SK-N-MC (cell line): Measurements from ENCODE around the gene EFCC1.

ENCODE experiments used
- DNase-seq: peaks from one replicate; pipeline ENCODE4 v3.0.0-alpha.2; 2011; ENCODE audit warnings: low read depth, low spot score
- H3K27ac ChIP-seq: fragments of 200-600 bp; sonication (generic); 2 replicates; pipeline ENCODE4 v1.5.1; 2016; ENCODE audit warnings: mixed run types
- H3K36me3 ChIP-seq: fragments of 200-600 bp; sonication (generic); 2 replicates; pipeline ENCODE4 v1.6.1; 2017; ENCODE audit warnings: antibody characterized with exemption, low read length, mixed read lengths; ENCODE audit not compliant: insufficient read depth
- H3K4me3 ChIP-seq: fragments of 200-600 bp; sonication (generic); 2 replicates; pipeline ENCODE4 v1.5.1; 2016
- H3K9ac ChIP-seq: fragments of 200-600 bp; sonication (generic); 2 replicates; pipeline ENCODE4 v1.8.0; 2017; ENCODE audit warnings: mixed run types, mixed read lengths; ENCODE audit not compliant: insufficient read length
- H3K9me3 ChIP-seq: fragments of 200-600 bp; sonication (generic); 2 replicates; pipeline ENCODE4 v1.6.1; 2017; ENCODE audit warnings: low read depth, mild to moderate bottlenecking, antibody characterized with exemption, low read length, moderate library complexity, mixed read lengths
- EZH2 ChIP-seq: fragments of 200-600 bp; sonication (generic); IDR thresholded peaks from one replicate; pipeline ENCODE4 v1.6.1; 2017; ENCODE audit warnings: antibody characterized with exemption
- FOXP2 ChIP-seq: optimal IDR thresholded peaks from 2 replicates; pipeline ENCODE3; 2011; ENCODE audit warnings: mild to moderate bottlenecking, moderate library complexity; ENCODE audit not compliant: insufficient read depth; ENCODE audit errors: extremely low read length, control extremely low read depth
- POLR2AphosphoS5 ChIP-seq: IDR thresholded peaks from 2 replicates; pipeline ENCODE4 v1.6.1; 2012; ENCODE audit warnings: mild to moderate bottlenecking, low read depth, low read length, borderline replicate concordance

Gene EFCC1

DNA sequence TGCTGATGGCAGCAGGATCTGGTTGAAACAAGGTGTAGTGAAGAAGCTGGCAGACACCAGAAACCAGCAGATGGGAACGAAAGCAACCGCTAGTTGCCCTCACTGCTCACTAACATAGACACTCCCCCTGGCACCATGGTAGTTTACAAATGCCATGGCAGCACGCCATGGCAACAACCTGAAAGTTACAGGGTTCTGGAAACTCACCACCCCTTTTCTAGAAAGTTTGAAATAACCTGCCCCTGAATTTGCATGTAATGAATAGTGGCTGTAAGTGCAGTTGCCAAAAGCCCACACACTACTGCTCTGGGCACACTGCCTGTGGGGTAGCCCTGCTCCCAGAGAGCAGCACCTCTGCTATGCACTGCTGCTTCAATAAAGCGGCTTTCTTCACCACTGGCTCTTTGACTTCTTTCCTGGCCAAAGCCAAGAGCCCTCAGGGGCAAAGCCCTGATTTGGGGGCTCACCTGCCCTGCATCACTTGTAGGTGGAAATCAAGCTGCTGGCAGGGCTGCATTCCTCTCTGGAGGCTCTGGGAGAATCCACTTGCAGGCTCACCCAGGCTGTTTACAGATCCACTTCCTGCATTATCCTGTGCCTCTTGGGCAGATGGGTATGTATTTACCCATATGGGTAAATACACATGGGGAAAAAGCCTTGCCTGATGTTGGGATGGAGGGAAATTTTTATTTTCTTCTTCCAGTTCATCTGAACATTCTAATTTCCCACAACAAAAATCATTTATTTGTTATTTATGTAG lies 57.5 kb downstream of the EFCC1 start:
- Histone ChIP-seq H3K9me3 (no peaks in the 10 kb centered on the region), H3K27ac (no peak overlapping the region), H3K4me3 (no peak overlapping the region), H3K9ac (no peak overlapping the region), H3K36me3 (no peaks in the 10 kb centered on the region)
- TF ChIP-seq FOXP2 (no peak), POLR2AphosphoS5 (no peak), EZH2 (no peak)
- no peak for DNase-seq

DNA sequence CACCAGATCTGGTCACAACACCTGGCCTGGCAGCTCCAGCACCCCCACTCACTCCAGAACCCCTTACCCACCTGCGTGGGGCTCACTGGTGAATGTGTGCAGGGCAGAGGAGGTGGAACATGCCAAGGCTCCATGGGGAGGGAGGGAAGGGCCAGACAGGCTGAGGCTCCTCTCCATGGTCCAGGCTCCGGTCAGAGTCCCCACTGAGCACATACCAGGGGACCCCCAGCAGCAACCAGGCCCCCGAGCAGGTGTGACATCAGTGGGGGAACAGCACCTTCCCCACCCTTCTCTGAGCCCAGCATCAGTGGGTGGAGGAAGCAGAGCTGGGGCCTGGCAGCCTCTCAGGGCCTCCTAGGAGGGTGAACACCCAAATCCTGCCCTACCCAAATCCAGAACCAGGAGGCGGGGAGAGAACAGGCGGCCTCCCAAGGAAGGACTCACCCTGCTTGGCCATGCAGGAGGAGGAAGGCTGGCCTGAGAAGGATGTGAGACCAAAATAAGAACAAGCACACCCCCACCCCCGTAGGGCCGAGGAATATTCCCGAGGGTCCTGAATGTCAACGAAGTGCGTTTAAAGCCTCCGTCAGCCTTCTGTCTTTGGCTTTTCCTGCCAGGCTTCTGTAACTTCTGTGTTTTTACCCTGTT lies 58.3 kb downstream of the EFCC1 start:
- Histone ChIP-seq H3K9me3 (no peaks in the 10 kb centered on the region), H3K36me3 (no peaks in the 10 kb centered on the region), H3K9ac (no peak overlapping the region), H3K27ac (no peak overlapping the region), H3K4me3 (no peak overlapping the region)
- no peak for DNase-seq
- TF ChIP-seq POLR2AphosphoS5 (no peak), FOXP2 (no peak), EZH2 (no peak)

DNA sequence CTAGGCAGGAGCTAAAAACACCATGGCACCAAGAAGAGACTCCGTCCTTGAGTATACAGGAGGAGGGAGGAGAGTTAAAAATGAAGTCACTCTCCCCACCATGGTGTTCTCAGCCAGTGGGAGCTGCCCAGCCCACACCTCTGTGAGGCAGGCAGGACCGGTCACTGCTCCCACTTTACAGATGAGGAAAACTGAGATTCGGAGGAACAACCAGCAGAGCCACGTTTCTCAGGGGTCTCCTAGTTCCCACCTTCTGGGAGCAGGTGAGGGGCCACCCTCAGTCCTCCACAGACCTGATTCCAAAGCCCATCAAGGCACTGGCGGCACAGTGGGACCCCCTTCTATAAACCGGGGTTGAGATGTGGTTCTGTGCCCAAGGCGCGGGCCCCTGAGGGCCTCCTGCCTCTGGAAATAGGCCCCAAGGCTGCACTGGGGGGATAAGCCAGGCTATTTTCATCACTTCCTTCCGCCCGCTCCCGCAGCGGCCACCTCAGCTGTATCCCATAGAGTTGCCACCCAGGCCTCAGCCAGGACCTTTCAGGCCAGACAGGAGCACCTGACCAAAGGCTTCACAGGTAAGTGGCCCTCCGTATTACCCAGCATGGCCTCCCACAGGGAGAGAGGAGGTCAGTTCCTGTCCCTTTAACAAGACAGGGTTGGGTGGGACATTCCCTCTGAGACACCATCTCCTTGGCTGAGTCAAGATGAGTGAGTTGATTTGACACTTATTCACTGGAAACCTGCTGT lies 59.3 kb downstream of the EFCC1 start, which contains the start of gene GP9:
TSS of gene GP9 (plus strand) at position 504 of the 747 bp plus-strand sequence. CDS start 961 bp downstream, outside the sequence.
- no peak for DNase-seq
- Histone ChIP-seq H3K9me3 (no peaks in the 10 kb centered on the region), H3K4me3 (no peak within 1 kb of the TSS), H3K27ac (no peak within 1 kb of the TSS), H3K9ac (no peak within 1 kb of the TSS), H3K36me3 (no peaks in the 10 kb centered on the region)
- TF ChIP-seq FOXP2 (no peak), EZH2 (no peak), POLR2AphosphoS5 (no peak)

DNA sequence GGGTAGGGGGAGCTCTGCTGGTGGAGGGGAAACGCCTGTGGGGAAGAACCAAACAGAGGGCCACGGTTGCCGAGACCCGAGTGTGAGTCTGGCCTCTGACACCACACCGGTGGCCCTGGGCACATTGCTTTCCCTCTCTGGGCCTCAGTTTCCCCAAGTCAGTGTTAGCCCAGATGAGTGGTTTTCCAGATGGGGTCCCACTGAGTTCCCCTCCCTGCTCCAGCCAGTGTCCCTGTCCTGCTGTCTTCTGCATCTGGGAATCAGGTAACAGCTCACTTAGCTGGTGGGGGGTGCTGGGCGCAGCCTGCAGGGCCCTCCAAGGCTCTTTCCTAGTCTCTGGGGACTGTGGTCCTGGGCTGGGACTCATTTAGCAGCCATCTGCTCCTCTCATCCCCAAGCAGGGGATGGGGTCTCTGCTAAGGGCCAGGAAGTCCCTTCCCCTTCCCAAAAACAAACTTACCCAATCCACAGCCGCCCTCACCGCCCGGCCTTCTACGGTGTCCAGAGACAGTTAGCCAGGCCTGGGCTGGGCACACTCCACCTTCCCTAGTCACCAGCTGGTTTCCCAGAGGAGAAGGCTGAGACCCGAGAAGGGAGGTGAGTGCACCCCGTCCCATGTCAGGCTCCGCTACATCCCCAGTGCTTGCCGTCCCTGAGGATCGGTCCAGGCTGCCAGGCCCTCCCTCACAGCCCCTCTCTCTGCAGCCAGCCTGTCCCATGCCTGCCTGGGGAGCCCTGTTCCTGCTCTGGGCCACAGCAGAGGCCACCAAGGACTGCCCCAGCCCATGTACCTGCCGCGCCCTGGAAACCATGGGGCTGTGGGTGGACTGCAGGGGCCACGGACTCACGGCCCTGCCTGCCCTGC lies 60.2 kb downstream of the EFCC1 start:
- H3K4me3 ChIP-seq, result no peak overlapping the region
- H3K9ac ChIP-seq, result no peak overlapping the region
- no peaks in the 10 kb centered on the region for H3K9me3 ChIP-seq

DNA sequence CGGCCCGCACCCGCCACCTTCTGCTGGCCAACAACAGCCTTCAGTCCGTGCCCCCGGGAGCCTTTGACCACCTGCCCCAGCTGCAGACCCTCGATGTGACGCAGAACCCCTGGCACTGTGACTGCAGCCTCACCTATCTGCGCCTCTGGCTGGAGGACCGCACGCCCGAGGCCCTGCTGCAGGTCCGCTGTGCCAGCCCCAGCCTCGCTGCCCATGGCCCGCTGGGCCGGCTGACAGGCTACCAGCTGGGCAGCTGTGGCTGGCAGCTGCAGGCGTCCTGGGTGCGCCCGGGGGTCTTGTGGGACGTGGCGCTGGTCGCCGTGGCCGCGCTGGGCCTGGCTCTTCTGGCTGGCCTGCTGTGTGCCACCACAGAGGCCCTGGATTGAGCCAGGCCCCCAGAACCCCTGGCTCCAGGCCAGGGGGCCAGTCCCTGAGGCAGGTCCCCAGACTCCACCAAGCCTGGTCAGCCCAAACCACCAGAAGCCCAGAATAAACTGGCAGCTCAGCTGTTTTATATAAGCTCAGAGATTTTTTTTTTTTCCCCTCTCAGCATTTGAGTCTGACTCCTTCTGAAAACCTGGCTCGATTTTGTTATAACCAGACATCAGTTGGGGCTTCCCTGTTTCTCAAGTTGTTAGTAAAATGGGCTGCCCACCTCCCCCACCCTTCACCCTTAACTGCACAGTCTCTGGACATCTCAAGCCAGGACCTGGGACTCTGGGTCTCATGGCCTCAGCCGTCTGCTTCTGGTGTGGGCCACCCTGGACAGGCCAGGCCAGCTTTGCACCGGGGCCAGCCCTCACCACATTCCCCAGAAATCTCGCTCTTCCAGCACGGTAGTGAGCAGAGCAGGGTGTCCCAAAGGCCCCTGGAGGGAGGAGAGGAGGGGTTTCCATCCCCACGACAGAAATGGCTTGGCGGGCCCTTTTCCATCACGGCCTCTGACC lies 61.1 kb downstream of the EFCC1 start:
- Histone ChIP-seq H3K36me3 (no peaks in the 10 kb centered on the region), H3K4me3 (no peak overlapping the region), H3K9me3 (no peaks in the 10 kb centered on the region), H3K27ac (no peak overlapping the region), H3K9ac (no peak overlapping the region)
- TF ChIP-seq EZH2, result no peak
- no peak for TF ChIP-seq FOXP2
- no peak for TF ChIP-seq POLR2AphosphoS5
- no peak for DNase-seq

More for the DNA sequence above, 60.2 kb downstream of the EFCC1 start:
- no peaks in the 10 kb centered on the region for H3K36me3 ChIP-seq
- H3K27ac ChIP-seq, result no peak overlapping the region
- no peak for DNase-seq
- TF ChIP-seq POLR2AphosphoS5 (no peak), EZH2 (no peak), FOXP2 (no peak)

DNA sequence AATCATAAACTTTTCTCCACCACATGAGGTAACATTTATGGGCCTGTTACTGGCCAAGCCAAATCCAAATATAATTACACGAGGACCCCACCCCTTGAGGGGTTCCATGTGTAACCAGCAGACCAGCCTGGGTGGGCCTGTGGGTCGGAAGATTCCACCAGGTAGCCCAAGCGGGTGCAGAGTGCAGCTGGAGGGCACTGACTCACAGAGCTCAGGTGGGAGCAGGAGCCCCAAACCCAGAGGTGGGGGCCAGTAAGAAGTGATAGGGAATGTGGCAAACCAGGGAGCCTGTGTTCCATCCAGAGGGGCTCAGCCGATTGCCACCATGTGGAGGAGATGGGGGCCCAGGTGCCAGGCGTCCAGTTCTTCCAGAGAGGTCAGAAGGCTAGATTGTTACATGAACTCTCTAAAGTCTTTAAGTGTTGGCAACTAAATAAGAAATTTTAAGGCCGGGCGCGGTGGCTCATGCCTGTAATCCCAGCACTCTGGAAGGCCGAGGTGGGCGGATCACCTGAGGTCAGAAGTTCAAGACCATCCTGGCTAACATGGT lies 62.1 kb downstream of the EFCC1 start:
- Histone ChIP-seq H3K9ac (no peak overlapping the region), H3K9me3 (no peaks in the 10 kb centered on the region), H3K36me3 (no peaks in the 10 kb centered on the region), H3K4me3 (no peak overlapping the region), H3K27ac (no peak overlapping the region)
- DNase-seq, result no peak
- TF ChIP-seq POLR2AphosphoS5 (no peak), EZH2 (no peak)

DNA sequence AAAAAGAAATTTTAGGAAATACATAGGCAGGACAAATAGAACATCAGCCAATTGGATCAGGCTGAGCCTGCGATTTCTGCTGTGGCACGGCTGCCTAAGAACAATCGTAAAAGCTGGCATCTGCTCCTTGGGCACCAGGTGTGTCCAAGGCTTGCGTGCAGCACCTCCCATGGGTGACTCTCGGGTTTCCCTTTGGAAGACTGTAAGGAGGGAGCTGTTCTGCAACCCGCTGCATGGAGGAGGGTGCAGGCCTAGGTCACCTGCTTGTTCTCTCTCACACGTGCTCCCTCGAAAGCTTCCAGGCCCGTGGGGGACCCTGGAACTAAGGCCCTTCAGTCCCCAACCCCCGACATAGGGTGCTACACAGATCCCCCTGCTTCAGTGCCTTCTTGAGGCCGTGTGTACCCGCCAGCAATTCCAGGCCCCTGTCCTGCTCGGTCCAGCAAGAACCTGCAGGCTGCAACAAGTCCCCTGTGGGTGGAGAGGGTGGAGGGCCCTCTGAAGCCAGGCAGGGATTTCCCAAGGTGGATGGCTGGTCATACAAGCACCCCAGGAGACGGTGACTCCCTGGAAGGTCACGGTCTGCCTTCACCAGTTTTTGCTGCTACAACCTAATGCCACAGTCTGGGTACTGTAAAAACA lies 62.9 kb downstream of the EFCC1 start:
- no peak overlapping the region for H3K27ac ChIP-seq
- H3K36me3 ChIP-seq, result no peaks in the 10 kb centered on the region
- no peak for TF ChIP-seq FOXP2
- no peak for TF ChIP-seq EZH2
- TF ChIP-seq POLR2AphosphoS5, result no peak
- no peak for DNase-seq
- H3K4me3 ChIP-seq, result no peak overlapping the region
- no peaks in the 10 kb centered on the region for H3K9me3 ChIP-seq
- no peak overlapping the region for H3K9ac ChIP-seq
